Stimulated activated CD4-positive, alpha-beta T cell treated with anti-CD3 and anti-CD28 coated beads, TNF-alpha, amount 100 ng/mL, for 24 hours (primary cell): Measurements from ENCODE around the gene THOC3.
"Not testable (repeated sequence)": the region's sequence is repeated elsewhere in the genome, so short reads cannot be mapped to it uniquely, and the experiment has no call there.

Experiments used
- DNase-seq, 3 experiments: peaks; one replicate each; pipeline ENCODE4 v3.0.0-alpha.2; 2020; ENCODE audit warnings: low read depth in 3 of 3

THOC3 gene, protein sequence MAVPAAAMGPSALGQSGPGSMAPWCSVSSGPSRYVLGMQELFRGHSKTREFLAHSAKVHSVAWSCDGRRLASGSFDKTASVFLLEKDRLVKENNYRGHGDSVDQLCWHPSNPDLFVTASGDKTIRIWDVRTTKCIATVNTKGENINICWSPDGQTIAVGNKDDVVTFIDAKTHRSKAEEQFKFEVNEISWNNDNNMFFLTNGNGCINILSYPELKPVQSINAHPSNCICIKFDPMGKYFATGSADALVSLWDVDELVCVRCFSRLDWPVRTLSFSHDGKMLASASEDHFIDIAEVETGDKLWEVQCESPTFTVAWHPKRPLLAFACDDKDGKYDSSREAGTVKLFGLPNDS

GRCh38 chr5:175967471-175968372, at the start of gene THOC3:
THOC3 (minus strand) TSS chr5:175968315; CDS start chr5:175968208, 107 bp downstream.
- peak; percentile 34 to 68 (median 43) for DNase-seq

- not testable (repeated sequence) for DNase-seq
Observed at GRCh38 chr5:176017324-176017723, 49.2 kb upstream of the THOC3 start.

- DNase-seq, result not testable (repeated sequence)
Observed at GRCh38 chr5:176014360-176014759, 46.2 kb upstream of the THOC3 start.

GRCh38 chr5:176011088-176011487, 43.0 kb upstream of the THOC3 start:
- not testable (repeated sequence) for DNase-seq

GRCh38 chr5:176010202-176010601, 42.1 kb upstream of the THOC3 start:
- not testable (repeated sequence) for DNase-seq

GRCh38 chr5:176007220-176007619, 39.1 kb upstream of the THOC3 start:
- not testable (repeated sequence) for DNase-seq

DNA sequence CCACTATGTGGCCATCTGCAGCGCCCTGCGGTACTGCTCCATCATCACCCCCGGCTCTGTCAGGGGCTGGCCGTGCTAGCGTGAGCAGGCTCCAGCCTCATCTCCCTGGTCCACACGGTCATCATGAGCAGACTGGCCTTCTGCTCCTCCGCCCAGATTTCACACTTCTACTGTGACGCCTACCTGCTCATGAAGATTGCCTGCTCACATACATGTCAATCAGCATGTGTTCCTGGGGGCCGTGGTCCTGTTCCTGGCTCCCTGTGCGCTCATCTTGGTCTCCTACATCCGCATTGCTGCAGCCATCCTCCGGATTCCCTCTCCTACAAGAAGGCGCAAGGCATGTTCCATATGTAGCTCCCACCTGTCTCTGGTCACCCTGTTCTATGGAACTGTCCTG, 38.7 kb upstream of the THOC3 start:
- not testable (repeated sequence) for DNase-seq

- not testable (repeated sequence) for DNase-seq
Observed at GRCh38 chr5:175997979-175998378, 29.9 kb upstream of the THOC3 start.

DNA sequence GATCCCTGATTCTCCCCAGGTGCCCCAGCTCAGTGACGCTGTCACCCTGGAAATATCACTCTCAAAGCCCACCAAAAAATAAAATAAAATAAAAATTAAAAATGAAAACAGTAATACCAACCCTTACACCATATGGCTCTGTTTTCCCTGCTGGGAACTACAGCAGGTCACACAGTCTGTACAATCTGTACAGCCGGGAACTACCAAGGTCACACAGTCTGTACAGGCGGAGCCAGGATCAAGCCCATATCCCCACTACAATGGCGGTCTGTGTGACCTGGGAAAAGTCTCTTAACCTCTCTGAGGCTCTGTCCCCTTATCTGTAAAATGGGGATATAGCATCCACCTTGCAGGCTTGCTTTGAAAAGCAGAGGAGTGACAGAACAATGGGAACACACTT, 29.4 kb upstream of the THOC3 start:
- not testable (repeated sequence) for DNase-seq

- DNase-seq, result not testable (repeated sequence)
Observed at GRCh38 chr5:175996791-175997190, 28.7 kb upstream of the THOC3 start.

DNA sequence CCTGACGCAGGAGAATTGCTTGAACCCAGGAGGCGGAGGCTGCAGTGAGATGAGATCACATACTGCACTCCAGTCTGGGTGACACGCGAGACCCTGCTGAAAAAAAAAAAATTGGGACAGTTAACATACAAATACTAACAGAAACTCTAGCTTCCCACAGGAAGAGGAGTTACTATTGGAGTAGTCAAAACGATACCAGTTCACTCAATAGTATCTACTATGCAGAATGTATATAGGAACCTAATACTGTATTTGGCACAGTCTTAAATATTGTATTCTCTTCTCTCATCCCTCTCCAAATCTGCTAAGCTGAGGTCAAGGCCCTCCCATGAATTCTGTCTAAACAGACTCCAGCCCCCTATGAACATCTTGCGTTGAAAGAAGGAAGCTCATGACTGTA, 27.4 kb upstream of the THOC3 start:
- not testable (repeated sequence) for DNase-seq

- not testable (repeated sequence) for DNase-seq
Observed at GRCh38 chr5:175979371-175979995, 11.4 kb upstream of the THOC3 start.

DNA sequence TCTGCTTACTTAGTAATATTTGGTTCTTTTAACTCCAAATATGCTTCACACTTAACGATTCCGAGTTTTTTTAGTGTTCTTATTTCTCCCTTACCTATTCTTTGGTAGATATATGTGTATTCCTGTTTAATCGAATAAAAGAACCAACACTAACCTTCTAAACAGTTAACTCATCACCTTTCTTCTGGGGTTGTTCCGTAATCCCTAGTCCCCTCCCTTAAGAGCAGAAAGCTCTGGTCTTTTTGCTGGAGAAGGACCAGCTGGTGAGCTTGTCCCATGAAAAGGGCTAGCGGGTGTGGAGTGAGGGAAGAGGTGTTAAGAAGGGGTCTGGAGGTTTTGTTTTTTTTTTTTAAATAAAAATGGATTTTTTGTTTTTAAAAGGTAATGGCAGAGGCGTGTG, 266 bp upstream of the THOC3 start:
- not testable (repeated sequence) for DNase-seq

DNA sequence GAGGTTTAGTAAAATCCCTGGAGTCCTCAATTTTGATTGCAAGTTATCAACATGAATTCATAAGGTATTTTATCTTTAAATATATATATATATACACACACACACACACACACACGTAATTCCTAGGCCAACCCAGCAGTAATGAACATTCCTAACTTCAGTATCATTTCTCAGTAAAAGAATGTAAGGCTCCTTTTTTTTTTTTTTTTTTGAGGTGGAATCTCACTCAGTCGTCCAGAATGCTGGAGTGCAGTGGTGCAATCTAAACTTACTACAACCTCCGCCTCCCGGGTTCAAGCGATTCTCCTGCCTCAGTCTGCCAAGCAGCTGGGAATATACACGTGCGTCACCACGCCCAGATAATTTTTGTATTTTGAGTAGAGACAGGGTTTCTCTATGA, 5.8 kb downstream of the THOC3 start:
- not testable (repeated sequence) for DNase-seq

DNA sequence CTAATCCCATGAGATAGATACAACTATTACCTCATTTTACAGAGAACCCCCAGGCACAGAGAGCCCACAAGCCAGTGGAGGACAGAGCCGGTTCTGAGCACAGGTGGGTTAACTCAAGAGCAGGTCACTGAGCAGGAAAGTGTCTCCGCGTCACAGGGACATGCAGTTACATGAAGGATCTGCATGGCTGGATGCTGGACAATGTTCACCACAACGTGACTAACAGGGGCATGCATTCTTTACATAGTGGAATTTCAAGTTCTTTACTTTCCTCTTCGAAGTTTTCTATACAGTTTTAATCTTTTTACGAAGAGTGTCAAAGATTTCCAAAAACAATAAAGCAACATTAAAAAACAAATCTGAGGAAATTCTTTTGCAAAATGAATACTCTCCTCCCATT, 7.9 kb downstream of the THOC3 start:
- DNase-seq, result not testable (repeated sequence)

GRCh38 chr5:175958515-175958914, 9.6 kb downstream of the THOC3 start:
- not testable (repeated sequence) for DNase-seq

- not testable (repeated sequence) for DNase-seq
Observed at GRCh38 chr5:175954107-175954506, 14.0 kb downstream of the THOC3 start.

DNA sequence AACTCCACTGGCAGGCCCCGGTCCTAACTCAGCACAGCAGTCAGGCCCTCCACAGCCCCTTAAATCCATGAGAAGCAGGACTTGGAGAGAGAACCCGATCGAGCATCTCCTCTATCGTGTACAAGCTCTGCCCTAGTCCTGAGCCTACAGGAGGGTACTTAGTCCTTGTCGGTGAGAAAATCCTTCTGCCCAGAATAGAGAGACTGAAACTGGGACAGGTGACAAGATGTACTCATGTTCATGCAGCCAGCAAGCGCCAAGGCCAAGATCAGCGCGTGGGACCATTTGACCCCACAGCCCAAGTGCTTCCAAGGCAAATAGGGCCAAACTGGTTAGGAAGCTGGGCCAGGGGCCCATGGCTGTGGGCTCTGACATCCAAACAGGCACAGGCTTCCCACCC, 15.3 kb downstream of the THOC3 start:
- DNase-seq, result not testable (repeated sequence)

DNA sequence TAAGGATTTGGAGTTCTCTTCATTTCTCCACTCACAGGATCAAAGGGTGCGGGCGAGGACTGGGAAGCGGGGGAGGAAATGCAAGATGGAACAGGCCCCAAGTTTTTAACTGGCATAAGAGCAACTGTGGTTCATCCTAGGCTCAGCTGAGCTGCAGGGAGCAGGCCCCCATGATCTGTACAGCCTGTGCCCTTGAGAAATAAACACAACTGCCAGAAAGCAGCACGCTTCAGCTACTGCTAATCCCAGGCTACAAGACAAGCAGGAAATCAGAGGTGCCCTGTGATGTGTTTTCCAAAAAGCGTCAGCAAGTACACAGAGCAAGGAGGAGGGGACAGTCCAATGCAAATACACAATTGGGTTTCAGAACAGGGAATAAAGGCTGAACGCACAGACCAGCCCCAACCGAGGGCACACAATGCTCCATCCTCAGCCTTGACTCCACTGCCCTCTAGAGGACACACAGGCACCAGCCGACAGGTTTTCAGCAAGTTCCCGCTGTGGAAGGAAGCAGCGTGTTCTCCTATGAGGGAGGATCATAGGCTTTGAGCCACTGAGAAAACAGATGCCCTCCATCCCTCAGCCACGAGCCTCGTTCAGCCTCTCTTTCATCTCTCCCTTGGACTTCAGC, 16.7 kb downstream of the THOC3 start:
- not testable (repeated sequence) for DNase-seq

GRCh38 chr5:175948329-175949108, 19.6 kb downstream of the THOC3 start:
- not testable (repeated sequence) for DNase-seq

DNA sequence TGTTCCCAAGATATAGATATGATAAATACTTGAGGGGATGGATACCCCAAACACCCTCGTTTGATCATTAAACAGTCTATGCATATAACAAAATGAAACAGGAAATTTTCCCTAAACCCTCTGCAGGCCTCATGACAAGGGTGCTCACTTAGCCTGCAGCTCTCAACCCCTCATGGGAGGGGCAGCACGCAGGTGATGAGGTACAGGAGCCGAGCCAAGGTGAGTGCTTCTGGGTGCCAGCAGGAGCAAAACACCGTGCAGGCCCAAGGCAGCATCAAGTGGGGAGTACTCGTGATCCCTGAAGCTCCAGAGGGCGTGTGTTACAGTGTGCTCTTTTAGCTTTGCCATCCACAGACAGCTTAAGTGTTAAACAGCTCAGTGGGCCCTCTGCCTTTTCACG, 24.9 kb downstream of the THOC3 start:
- DNase-seq, result not testable (repeated sequence)
